Mononuclear cell (primary cell): ENCODE data around the gene MAK. TPM values are rescaled to one million over a fixed set of nuclear protein-coding genes. Genes with fewer than 3 reads are reported as not detected.
"Not testable (repeated sequence)": the region's sequence is repeated elsewhere in the genome, so short reads cannot be mapped to it uniquely, and the experiment has no call there.

Experiments
- H3K27me3 ChIP-seq: 2 replicates; pipeline ENCODE4 v1.6.0; 2011; ENCODE audit warnings: low read length, control low read depth; ENCODE audit not compliant: insufficient read depth
- H3K4me1 ChIP-seq: 2 replicates; pipeline ENCODE4 v1.5.1; 2011; ENCODE audit warnings: mild to moderate bottlenecking, low read length, control low read depth; ENCODE audit not compliant: insufficient read depth
- H3K4me3 ChIP-seq: 2 replicates; pipeline ENCODE4 v1.5.1; 2011; ENCODE audit warnings: mild to moderate bottlenecking, low read length, moderate library complexity
- H3K9me3 ChIP-seq: 2 replicates; pipeline ENCODE4 v1.5.1; 2011; ENCODE audit warnings: low read depth, mild to moderate bottlenecking, control low read depth, low read length
- total RNA-seq: library from RNA; depleted of rRNA; stranded (reverse); fragments of >200 nt; gene quantifications from one replicate; pipeline ENCODE4 v1.2.3, GENCODE V29; 2012

MAK gene
- total RNA-seq, 1 donor = 0.42 TPM

DNA sequence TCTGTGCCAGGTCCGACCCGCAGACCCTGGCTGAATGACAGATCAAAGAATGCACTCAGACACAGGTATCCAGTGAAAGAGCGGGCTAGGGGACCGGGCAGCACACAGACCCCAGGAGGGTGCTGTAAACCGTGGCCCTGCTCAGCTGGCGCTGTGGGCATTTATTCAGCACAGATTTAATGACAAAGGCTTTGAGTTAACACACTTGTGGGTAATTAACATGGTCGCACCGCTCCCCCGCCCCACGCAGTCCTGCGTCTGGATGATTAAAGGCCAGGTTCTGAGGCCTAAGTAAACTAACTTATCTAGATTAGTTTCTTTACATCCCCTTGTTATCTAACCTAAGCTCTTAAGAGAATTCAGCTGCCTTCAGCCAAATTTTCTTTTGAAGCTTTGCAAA lies 3.5 kb downstream of the MAK start:
- H3K4me3 ChIP-seq = no peak overlapping the region
- H3K27me3 ChIP-seq = peaks cover 39% of the 10 kb centered on the region
- H3K9me3 ChIP-seq = no peaks in the 10 kb centered on the region
- peaks cover 19% of the 10 kb centered on the region for H3K4me1 ChIP-seq

DNA sequence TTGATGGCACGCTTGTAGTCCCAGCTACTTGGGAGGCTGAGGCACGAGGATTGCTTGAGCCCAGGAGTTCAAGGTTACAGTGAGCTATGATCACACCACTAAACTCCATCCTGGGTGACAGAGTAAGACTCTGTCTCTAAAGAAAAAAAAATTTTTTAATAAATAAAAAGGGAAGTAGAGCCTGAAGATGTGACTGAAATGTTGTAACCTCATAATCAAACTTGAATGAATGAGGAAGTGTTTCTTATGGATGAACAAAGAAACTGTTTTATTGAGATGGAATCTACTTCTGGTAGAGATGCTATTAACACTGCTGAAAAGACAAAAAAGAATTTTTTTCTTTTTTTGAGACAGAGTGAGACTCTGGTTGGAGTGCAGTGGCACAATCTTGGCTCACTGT lies 6.7 kb downstream of the MAK start:
- Histone ChIP-seq H3K4me3 (no peak overlapping the region), H3K4me1 (no peaks in the 10 kb centered on the region), H3K9me3 (no peaks in the 10 kb centered on the region), H3K27me3 (peaks cover 18% of the 10 kb centered on the region)

DNA sequence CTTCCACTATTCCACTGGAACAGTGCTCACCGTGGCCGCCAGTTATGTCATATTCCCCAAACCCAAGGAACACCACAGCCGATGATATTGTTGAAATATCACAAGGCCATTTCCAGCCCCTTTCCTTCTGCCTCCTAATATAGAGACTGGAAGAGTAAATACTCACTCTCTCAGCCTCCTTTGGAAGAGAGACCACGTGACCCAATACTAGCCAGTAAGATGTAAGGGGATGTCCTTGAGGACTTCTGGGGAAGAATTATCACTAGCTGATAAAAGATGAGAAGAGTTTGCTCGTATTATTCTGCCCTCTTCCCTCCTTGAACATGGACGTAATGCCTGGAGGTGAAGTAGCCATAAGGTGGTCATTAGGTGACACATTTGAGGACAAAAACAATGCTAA lies 13.5 kb downstream of the MAK start:
- H3K9me3 ChIP-seq = no peaks in the 10 kb centered on the region
- H3K4me3 ChIP-seq = no peak overlapping the region
- H3K4me1 ChIP-seq = no peaks in the 10 kb centered on the region
- H3K27me3 ChIP-seq = no peaks in the 10 kb centered on the region

DNA sequence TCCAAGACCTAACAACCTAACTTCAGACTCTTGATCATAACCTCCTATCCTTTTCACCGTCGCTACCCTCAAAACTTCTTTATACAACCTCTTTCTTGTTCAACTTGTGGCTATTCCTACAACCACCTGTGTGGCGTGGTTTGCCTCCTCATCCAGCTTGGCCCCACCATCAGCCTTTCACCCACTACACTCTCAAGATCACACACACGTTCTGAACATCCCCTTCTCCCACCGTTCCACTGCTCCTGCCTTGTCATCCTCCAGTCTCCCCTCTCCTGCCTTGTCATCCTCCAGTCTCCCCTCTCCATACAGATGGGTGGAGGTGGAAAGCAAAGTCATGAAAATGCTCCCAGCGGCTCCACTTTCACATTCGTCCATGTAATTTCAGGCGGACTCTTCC lies 14.0 kb downstream of the MAK start:
- no peaks in the 10 kb centered on the region for H3K9me3 ChIP-seq
- H3K4me3 ChIP-seq = no peak overlapping the region
- H3K4me1 ChIP-seq = no peaks in the 10 kb centered on the region
- no peaks in the 10 kb centered on the region for H3K27me3 ChIP-seq

DNA sequence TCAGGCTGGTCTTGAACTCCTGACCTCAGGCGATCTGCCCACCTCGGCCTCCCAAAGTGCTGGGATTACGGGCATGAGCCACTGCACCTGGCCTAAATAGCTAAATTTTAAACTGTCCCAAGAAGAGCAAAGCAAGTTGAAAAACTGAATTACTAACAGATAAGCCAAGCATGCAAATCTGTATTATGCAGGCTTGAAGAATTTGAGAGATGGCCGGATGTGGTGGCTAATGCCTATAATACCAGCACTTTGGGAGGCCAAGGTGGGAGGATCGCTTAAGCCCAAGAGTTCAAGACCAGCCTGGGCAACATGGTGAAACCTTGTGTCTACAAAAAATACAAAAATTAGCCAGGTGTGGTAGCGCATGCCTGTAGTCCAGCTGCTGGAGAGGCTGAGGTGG lies 24.2 kb downstream of the MAK start:
- H3K4me1 ChIP-seq = not testable (repeated sequence)

DNA sequence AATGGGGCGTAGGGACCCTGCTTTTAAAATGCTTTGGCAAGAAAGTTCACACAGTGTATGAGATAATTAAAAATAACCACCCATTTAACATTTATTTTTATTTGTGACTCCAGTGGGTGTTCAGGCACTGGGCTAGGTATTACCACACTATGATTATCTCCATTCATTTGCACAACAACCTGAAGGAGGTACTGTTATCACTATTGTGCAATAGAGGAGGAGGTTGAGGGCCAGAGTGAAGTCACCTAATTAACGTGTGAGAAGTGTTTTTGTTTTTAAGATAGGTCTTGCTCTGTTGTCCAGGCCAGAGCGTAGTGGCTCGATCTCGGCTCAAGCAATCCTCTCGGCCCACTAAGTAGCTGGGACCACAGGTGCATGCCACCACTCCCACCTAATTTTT lies 29.2 kb downstream of the MAK start:
- Histone ChIP-seq H3K4me1 (no peaks in the 10 kb centered on the region), H3K9me3 (no peaks in the 10 kb centered on the region), H3K27me3 (no peaks in the 10 kb centered on the region), H3K4me3 (no peak overlapping the region)

More for the DNA sequence above, 24.2 kb downstream of the MAK start:
- H3K4me3 ChIP-seq, H3K9me3 ChIP-seq, H3K27me3 ChIP-seq: not testable (repeated sequence)

DNA sequence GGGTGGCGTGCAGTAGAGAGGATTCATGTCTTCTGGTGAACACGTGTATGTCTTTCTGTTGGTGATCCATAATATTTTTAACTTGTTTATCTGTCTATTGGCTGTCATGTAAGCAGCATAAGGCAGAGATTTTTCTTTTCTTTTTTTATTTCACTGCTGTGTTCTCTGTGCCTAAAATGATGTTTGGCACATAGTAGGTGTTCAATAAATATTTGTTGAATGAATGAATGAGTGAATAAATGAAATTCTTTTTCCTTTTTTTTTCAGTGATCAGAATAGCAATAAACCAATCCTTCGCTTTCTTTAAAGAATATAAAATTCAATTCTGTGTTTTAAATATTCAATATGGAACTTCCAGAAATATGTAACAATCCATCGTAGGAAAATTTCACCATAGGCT lies 30.0 kb downstream of the MAK start:
- Histone ChIP-seq H3K9me3 (no peaks in the 10 kb centered on the region), H3K4me1 (no peaks in the 10 kb centered on the region), H3K4me3 (no peak overlapping the region), H3K27me3 (no peaks in the 10 kb centered on the region)

DNA sequence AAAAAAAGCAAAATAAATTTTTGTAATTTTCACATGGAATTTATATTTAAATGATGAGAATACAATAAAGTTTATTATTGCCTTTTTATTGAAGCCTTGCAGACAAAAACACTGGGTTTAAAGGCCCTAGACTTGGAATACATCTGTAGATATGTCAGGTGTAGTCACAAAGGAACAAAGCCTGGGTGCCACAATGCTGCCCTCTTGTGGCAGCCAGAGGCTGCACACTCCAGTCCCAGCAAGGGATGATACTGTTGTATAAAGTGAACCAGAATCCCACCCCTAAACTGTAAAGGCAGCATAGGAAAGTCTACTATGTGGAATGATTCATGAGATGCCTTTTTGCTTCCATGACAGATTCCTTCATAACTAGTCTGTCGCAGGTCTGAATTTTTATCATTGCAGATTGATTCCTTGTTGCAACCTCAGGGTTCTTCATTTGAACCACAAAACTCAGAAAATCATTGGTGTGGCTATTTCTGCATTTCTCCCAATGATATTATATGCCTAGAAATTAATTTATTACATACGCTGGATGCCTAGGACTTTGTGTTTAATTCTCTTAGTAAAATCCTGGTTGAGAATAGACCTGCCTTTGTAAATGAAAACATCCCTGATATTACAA lies 37.0 kb downstream of the MAK start:
- Histone ChIP-seq H3K4me1 (no peaks in the 10 kb centered on the region), H3K4me3 (no peak overlapping the region), H3K9me3 (no peaks in the 10 kb centered on the region), H3K27me3 (no peaks in the 10 kb centered on the region)

DNA sequence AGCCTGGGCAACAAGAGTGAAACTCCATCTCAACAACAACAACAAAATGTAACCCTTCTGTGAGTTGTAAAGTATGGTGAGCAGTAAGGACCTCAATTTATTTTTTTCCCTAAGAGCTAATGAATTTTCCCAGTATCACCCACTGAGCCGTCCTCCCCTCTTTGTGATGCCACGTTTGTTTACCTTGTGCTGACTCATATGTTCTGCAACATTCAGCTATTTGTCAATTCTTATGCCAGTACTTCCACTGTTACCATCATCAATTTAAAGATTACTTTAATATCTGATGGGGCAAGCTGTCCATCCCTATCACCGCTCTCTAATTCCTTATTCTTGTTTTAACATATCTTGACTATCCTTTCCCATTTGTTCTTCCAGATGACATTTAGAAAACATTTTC lies 37.5 kb downstream of the MAK start:
- H3K9me3 ChIP-seq = no peaks in the 10 kb centered on the region
- no peak overlapping the region for H3K4me3 ChIP-seq
- no peaks in the 10 kb centered on the region for H3K4me1 ChIP-seq
- H3K27me3 ChIP-seq = no peaks in the 10 kb centered on the region

DNA sequence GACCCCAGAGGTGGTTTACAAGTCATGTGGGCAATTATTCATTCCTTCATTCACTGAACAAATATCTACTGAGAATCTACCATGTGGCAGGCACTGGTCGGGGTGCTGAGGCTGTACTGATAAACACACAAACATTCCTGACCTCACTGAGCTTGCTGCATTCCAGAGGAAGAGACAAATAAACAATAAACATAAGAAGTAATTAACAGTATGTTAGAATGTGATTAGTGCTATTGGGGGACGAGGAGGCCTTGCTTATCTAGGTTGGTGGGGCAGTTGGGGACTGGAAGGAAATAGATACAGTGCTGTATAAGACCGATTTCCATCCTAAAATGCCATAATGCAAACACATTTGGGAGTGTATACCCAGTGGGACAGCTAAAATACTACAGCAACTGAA lies 44.1 kb downstream of the MAK start:
- H3K4me1 ChIP-seq = no peaks in the 10 kb centered on the region
- H3K27me3 ChIP-seq = no peaks in the 10 kb centered on the region
- no peak overlapping the region for H3K4me3 ChIP-seq
- H3K9me3 ChIP-seq = no peaks in the 10 kb centered on the region

DNA sequence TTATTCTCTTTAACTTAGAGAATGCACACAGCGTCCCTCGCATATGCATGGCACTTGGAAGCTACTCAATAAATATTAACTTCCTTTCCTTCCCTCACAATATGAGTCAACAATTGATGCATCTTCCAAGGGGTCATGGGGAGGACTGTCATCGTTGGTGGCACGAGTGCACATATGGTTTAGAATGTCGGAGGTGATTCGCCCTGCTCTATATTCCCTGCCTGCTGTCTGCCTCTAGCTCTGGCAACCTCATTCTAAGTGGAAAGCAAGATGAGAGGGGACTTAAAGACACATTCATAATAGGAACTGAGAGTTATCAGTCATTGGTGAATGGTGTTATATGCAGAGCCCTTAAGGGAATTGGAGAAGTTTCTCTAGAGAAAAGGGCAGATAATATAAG lies 44.6 kb downstream of the MAK start:
- Histone ChIP-seq H3K9me3 (no peaks in the 10 kb centered on the region), H3K27me3 (no peaks in the 10 kb centered on the region), H3K4me3 (no peak overlapping the region), H3K4me1 (no peaks in the 10 kb centered on the region)

DNA sequence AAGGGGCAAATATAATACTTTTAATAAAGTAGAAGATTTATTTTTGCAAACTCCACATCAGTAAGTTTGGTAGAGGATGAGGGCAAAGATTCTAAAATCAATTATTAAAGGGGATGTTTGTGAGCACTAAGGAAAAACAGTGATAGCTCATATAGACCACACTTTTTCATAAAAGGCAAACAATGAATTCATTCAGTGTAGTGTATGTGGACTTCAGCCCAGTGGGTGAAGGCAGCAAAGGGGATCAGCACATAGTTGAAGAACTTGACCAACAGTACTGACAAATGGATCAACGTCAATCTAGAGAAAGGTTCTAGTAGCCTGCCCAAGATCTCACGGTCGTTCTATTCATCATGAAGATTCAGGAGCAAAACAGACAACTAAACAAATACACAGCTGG lies 45.3 kb downstream of the MAK start:
- no peaks in the 10 kb centered on the region for H3K9me3 ChIP-seq
- H3K4me3 ChIP-seq = no peak overlapping the region
- H3K4me1 ChIP-seq = no peaks in the 10 kb centered on the region
- H3K27me3 ChIP-seq = no peaks in the 10 kb centered on the region

DNA sequence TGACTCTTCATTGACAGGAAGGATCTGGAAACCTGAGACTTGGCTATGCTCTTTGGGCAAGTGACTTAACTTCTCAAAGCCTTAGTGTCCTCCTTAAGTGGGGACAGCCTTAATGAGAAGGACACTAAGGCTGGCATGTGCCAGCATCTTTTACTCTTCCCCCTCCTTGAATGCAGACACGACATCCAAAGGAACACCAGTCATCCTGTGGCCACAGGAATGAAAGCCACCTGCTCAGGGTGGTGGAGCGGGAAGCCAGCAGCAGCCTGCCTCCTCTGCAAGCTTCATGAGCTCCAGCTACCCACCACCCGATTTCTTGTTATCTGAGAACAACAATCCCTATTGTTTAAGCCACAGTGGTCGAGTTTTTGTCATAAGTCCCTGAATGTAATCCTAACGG lies 46.2 kb downstream of the MAK start:
- no peaks in the 10 kb centered on the region for H3K9me3 ChIP-seq
- H3K4me1 ChIP-seq = no peaks in the 10 kb centered on the region
- H3K27me3 ChIP-seq = no peaks in the 10 kb centered on the region
- no peak overlapping the region for H3K4me3 ChIP-seq

DNA sequence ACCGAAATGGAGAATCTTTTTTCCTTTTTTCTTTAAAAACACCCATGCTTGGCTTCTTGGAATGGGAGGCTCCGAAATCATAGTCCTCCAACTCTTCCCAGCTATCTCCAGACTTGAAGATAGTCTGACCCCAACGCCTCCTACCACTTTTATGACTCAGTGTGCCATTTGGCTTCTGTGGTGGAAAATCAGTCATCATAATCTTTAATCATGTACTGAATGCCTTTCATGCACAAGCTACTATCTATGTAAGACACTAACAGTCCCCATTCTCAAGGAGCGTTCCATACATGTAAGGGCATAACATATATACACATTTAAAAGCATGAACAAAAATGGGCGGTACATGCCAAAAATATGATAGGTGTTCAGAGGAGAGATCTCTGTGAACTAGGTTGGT lies 46.7 kb downstream of the MAK start:
- H3K4me1 ChIP-seq = no peaks in the 10 kb centered on the region
- H3K27me3 ChIP-seq = no peaks in the 10 kb centered on the region
- H3K9me3 ChIP-seq = no peaks in the 10 kb centered on the region
- H3K4me3 ChIP-seq = no peak overlapping the region

DNA sequence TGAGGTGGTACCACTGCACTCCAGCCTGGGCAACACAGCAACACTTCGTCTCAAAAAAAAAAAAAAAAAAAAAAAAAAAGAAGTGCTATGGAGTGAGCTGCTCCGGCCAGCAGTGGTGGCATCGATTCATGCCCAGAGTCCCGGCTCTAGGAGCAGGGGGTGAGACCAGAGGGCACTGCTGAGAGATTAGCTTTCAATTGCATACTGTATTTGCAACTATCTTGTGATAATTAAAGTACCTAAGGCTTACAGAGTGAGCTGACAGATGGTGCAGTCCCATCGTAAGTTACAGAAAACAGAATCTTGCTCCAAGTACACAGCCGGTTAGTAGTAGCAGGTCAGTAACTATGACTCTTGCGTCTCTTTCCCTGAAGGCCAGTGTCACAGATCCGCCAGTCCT lies 59.3 kb downstream of the MAK start:
- no peaks in the 10 kb centered on the region for H3K27me3 ChIP-seq
- no peaks in the 10 kb centered on the region for H3K9me3 ChIP-seq
- H3K4me3 ChIP-seq = no peak overlapping the region
- H3K4me1 ChIP-seq = no peaks in the 10 kb centered on the region

DNA sequence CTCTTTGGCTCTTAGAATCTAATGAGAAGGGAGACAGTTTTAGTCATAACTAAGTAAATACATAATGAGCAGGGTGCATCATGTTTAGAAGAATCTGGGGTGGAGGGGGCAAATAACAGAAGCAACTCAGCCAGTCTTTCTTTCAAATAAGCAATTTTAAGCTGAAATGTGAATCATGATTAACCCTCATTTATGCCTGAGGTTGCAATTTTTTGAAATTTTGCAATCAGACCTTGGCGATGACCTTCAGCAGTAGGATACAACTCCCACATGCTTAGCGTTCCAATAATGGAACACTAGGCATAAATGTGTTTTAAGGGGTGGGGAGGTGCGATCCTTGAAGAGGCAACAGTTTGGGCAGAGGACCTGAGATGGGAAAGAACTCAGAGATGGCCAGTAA lies 60.1 kb downstream of the MAK start:
- H3K4me1 ChIP-seq = no peaks in the 10 kb centered on the region
- H3K27me3 ChIP-seq = no peaks in the 10 kb centered on the region
- no peak overlapping the region for H3K4me3 ChIP-seq
- no peaks in the 10 kb centered on the region for H3K9me3 ChIP-seq
